Natural killer cell (primary cell): ENCODE data around the gene SNAPC3. TPM values are rescaled to one million over a fixed set of nuclear protein-coding genes. Genes with fewer than 3 reads are reported as not detected.

ENCODE experiments used
- ATAC-seq, 3 donors: fragments of 150-1000 bp in 2 of 3; fragments of 200-7000 bp in 1 of 3; cut with Tn5 transposase; 1 replicate in 1 of 3; 2 replicates in 2 of 3; pipeline ENCODE4 v1.10.0; 2021; ENCODE audit warnings: mild to moderate bottlenecking in 2 of 3, moderate library complexity in 2 of 3
- DNase-seq, 2 donors: peaks; one replicate each; pipeline versions ENCODE4 v3.0.0 to v3.0.0-alpha.2; 2013 to 2021; ENCODE audit warnings: mixed read lengths in 1 of 2
- H3K27ac ChIP-seq: one replicate; pipeline ENCODE4 v1.5.1; 2013; ENCODE audit warnings: mild to moderate bottlenecking, low read length
- H3K27me3 ChIP-seq: one replicate; pipeline ENCODE4 v1.6.1; 2013; ENCODE audit warnings: low read length; ENCODE audit not compliant: control insufficient read depth, insufficient read depth
- H3K36me3 ChIP-seq: one replicate; pipeline ENCODE4 v1.6.1; 2013; ENCODE audit warnings: low read length; ENCODE audit not compliant: control insufficient read depth, insufficient read depth
- H3K4me1 ChIP-seq: one replicate; pipeline ENCODE4 v1.6.1; 2013; ENCODE audit warnings: low read length; ENCODE audit not compliant: control insufficient read depth, insufficient read depth
- H3K4me3 ChIP-seq: one replicate; pipeline ENCODE4 v1.5.1; 2013; ENCODE audit warnings: low read length
- H3K9me3 ChIP-seq: one replicate; pipeline ENCODE4 v1.6.1; 2013; ENCODE audit warnings: low read length; ENCODE audit not compliant: control insufficient read depth, insufficient read depth
- H3K27ac Mint-ChIP-seq, 2 donors: one replicate each; pipeline ENCODE4 v1.8.0; 2022; ENCODE audit warnings: mild to moderate bottlenecking in 2 of 2, mixed read lengths in 2 of 2, moderate library complexity in 1 of 2
- H3K27me3 Mint-ChIP-seq, 2 donors: one replicate each; pipeline ENCODE4 v1.8.0; 2022; ENCODE audit warnings: low read depth in 2 of 2, mixed read lengths in 2 of 2
- H3K36me3 Mint-ChIP-seq: one replicate; pipeline ENCODE4 v1.8.0; 2022; ENCODE audit warnings: mixed read lengths
- H3K4me1 Mint-ChIP-seq, 2 donors: one replicate each; pipeline ENCODE4 v1.8.0; 2022; ENCODE audit warnings: mixed read lengths in 2 of 2
- H3K4me3 Mint-ChIP-seq: one replicate; pipeline ENCODE4 v1.8.0; 2022; ENCODE audit warnings: mild to moderate bottlenecking, moderate library complexity, mixed read lengths
- H3K9me3 Mint-ChIP-seq, 2 donors: one replicate each; pipeline ENCODE4 v1.8.0; 2022; ENCODE audit warnings: mixed read lengths in 2 of 2
- WGBS: methylation state at CpG from one replicate; pipeline ENCODE4 v1.1.7; 2013; ENCODE audit warnings: missing lambda C conversion rate; ENCODE audit not compliant: insufficient coverage; 5-methylcytosine and 5-hydroxymethylcytosine counted together
- intact Hi-C: fragments of 100-400 bp; cut with micrococcal nuclease; formaldehyde crosslinking; loops from one replicate; pipeline ENCODE4 v1.14.2; 2022
- total RNA-seq, 4 donors: library from RNA; stranded (reverse); fragments of 120-200 nt in 1 of 4; gene quantifications; one replicate each; pipeline versions ENCODE4 v1.2.3 to v1.2.4, GENCODE V29; 2013 to 2022
- TF ChIP-seq, protein P1 (sequence below): fragments of 200-600 bp; IDR thresholded peaks from one replicate; pipeline ENCODE4 v1.8.0; 2022; ENCODE audit warnings: antibody characterized with exemption

SNAPC3 gene
- 10 to 100 TPM; 18.5 to 22.2 (median 19.2) TPM for total RNA-seq
- total RNA-seq (2013): 45.9 TPM

DNA sequence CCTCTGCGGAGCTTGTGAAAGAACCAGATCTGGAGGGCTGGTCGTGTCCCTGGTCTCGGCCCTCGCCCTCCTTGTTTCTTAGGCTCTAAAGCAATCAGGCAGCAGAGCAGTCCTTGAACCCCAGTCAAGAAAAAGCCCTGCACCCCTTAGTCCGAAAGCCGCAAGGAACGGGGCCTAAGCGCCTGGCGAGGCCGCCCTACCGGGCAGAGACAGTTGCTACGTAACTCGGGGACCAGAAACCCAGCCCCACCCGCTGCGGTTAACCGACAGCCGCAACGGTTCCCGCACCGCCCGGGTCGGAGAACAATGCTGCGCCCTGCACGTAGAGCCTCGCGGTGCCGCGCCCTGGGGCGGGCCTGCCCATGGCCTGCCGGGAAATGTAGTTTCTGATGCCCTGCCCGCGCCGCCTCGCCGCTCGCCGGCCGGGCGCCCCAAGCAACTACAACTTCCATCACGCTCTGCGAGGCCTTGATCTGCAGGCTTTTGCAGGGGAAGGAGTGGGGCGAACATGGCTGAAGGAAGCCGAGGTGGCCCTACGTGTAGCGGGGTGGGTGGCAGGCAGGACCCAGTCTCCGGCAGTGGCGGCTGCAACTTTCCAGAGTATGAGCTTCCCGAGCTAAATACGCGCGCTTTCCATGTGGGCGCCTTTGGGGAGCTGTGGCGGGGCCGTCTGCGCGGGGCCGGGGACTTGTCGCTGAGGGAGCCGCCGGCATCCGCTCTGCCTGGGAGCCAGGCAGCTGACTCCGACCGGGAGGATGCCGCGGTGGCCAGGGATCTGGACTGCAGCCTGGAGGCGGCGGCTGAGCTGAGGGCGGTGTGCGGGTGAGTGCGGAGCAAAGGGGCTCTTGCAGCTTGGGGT, at the start of gene SNAPC3:
Gene SNAPC3 (plus strand): TSS at position 505 of the 859 bp plus-strand sequence. CDS start 4 bp downstream, at position 509.
- peaks cover 18% of the 10 kb centered on the region for H3K36me3 ChIP-seq
- peak; percentile 86 to 95 for DNase-seq
- intact Hi-C loops: loop anchor here (1.0 to 10.0 kb wide), 4 partner anchors 88 to 211 kb away; partner anchors contain the start of gene PSIP1
- under 1% methylated on average over 70 of the region's 70 CpGs for WGBS
- Mint-ChIP-seq H3K27ac (peak within 1 kb of the TSS; percentile 86 to 88), H3K27me3 (no peaks in the 10 kb centered on the region), H3K9me3 (no peaks in the 10 kb centered on the region), H3K36me3 (no peaks in the 10 kb centered on the region), H3K4me3 (peak within 1 kb of the TSS; percentile 90), H3K4me1 (peaks cover 32 to 41% of the 10 kb centered on the region in 2 donors)
- peaks cover 24% of the 10 kb centered on the region for H3K4me1 ChIP-seq
- TF ChIP-seq, protein P1, sequence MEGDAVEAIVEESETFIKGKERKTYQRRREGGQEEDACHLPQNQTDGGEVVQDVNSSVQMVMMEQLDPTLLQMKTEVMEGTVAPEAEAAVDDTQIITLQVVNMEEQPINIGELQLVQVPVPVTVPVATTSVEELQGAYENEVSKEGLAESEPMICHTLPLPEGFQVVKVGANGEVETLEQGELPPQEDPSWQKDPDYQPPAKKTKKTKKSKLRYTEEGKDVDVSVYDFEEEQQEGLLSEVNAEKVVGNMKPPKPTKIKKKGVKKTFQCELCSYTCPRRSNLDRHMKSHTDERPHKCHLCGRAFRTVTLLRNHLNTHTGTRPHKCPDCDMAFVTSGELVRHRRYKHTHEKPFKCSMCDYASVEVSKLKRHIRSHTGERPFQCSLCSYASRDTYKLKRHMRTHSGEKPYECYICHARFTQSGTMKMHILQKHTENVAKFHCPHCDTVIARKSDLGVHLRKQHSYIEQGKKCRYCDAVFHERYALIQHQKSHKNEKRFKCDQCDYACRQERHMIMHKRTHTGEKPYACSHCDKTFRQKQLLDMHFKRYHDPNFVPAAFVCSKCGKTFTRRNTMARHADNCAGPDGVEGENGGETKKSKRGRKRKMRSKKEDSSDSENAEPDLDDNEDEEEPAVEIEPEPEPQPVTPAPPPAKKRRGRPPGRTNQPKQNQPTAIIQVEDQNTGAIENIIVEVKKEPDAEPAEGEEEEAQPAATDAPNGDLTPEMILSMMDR: no peak
- H3K27me3 ChIP-seq: no peaks in the 10 kb centered on the region
- H3K9me3 ChIP-seq: no peaks in the 10 kb centered on the region
- ATAC-seq: peak; percentile 97 to 100 (median 98)
- peak within 1 kb of the TSS; percentile 89 for H3K4me3 ChIP-seq
- peak within 1 kb of the TSS; percentile 69 for H3K27ac ChIP-seq

DNA sequence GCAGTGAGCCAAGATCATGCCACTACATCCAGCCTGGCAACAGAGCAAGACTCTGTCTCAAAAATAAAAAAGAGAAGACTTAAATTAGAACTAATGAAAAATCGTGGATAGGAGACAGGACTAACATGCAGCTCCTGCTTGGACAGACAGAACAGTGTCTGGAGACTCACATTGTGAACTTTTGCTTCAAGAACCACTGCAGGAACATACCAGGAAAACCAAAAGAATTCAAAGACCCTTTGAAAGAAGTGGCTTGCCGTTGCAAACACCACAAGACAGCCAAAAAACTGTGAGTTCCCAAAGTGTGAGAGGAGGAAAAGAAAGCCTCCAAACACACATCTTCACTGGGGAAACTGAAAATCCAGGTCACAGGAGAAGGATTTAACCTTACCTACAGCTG, 48.8 kb upstream of the SNAPC3 start:
- intact Hi-C loops: no loop called here
- no peaks in the 10 kb centered on the region for H3K27me3 Mint-ChIP-seq

DNA sequence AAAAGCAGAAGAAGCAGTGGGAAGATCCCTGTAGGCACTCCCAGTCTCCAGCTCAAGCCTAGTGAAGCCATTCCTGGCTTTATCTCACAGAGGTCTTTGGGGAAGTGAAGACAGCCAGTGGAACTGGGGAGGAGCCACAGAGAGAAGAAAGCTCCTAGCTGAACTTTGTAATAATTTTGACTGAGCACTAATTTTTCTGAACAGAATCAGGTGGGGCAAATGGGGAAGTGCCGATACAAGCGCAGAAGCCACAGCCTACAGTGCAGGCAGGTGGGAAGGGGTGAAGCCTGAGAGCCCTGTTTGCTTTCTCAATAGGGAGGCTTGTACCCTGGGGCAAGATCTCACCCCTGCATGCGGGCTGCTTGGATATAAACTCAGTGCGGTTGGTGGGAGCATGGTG, 48.4 kb upstream of the SNAPC3 start:
- no peaks in the 10 kb centered on the region for H3K36me3 ChIP-seq
- H3K9me3 ChIP-seq: no peaks in the 10 kb centered on the region
- Mint-ChIP-seq H3K36me3 (no peaks in the 10 kb centered on the region), H3K4me1 (peaks cover 45 to 54% of the 10 kb centered on the region in 2 donors), H3K4me3 (no peak overlapping the region), H3K27me3 (peaks cover 0 to 3% of the 10 kb centered on the region in 2 donors), H3K27ac (no peak overlapping the region), H3K9me3 (no peaks in the 10 kb centered on the region)
- H3K4me3 ChIP-seq: no peak overlapping the region
- TF ChIP-seq, protein P1: no peak
- no peaks in the 10 kb centered on the region for H3K27me3 ChIP-seq
- ATAC-seq (no peak), DNase-seq (no peak)
- intact Hi-C loops: no loop called here
- H3K27ac ChIP-seq: no peak overlapping the region
- WGBS: 75% methylated on average over 4 of the region's 4 CpGs
- peaks cover 7% of the 10 kb centered on the region for H3K4me1 ChIP-seq

More for the DNA sequence above, 48.8 kb upstream of the SNAPC3 start:
- peaks cover 45 to 54% of the 10 kb centered on the region in 2 donors for H3K4me1 Mint-ChIP-seq
- TF ChIP-seq, protein P1: no peak
- H3K9me3 ChIP-seq: no peaks in the 10 kb centered on the region
- no peaks in the 10 kb centered on the region for H3K36me3 Mint-ChIP-seq
- no peaks in the 10 kb centered on the region for H3K9me3 Mint-ChIP-seq
- WGBS: 51% methylated on average over 2 of the region's 2 CpGs
- no peak for ATAC-seq
- no peak overlapping the region for H3K27ac ChIP-seq
- H3K27ac Mint-ChIP-seq: peak overlapping the region; percentile 19 to 69
- no peaks in the 10 kb centered on the region for H3K36me3 ChIP-seq
- peaks cover 7% of the 10 kb centered on the region for H3K4me1 ChIP-seq
- peak overlapping the region; percentile 33 for H3K4me3 Mint-ChIP-seq
- H3K27me3 ChIP-seq: no peaks in the 10 kb centered on the region
- H3K4me3 ChIP-seq: no peak overlapping the region
- no peak for DNase-seq
